Effector memory CD4-positive, alpha-beta T cell (primary cell): Measurements from ENCODE around the gene MALRD1.

Source experiments
- DNase-seq, 3 donors: peaks; one replicate each; pipeline ENCODE4 v3.0.0-alpha.2; 2020
- H3K27ac ChIP-seq: 2 replicates; pipeline ENCODE4 v1.7.0; 2013; ENCODE audit warnings: mild to moderate bottlenecking, low read length, moderate library complexity; ENCODE audit not compliant: insufficient read depth, poor library complexity, severe bottlenecking
- H3K27me3 ChIP-seq: replicated peaks from 2 replicates; pipeline ENCODE4 v1.7.0; 2013; ENCODE audit warnings: mild to moderate bottlenecking, low read length; ENCODE audit not compliant: insufficient read depth, control insufficient read depth, poor library complexity, severe bottlenecking
- H3K36me3 ChIP-seq: 2 replicates; pipeline ENCODE4 v1.7.0; 2013; ENCODE audit warnings: mild to moderate bottlenecking, low read length, moderate library complexity; ENCODE audit not compliant: control insufficient read depth, insufficient read depth
- H3K4me1 ChIP-seq: 2 replicates; pipeline ENCODE4 v1.7.0; 2013; ENCODE audit warnings: low read length, mild to moderate bottlenecking; ENCODE audit not compliant: control insufficient read depth, insufficient read depth, poor library complexity, severe bottlenecking
- H3K4me3 ChIP-seq: 2 replicates; pipeline ENCODE4 v1.7.0; 2013; ENCODE audit warnings: low read length, low read depth, mild to moderate bottlenecking; ENCODE audit not compliant: insufficient read depth, poor library complexity, severe bottlenecking
- H3K9me3 ChIP-seq: 2 replicates; pipeline ENCODE4 v1.7.0; 2013; ENCODE audit warnings: mild to moderate bottlenecking, low read length, moderate library complexity; ENCODE audit not compliant: control insufficient read depth

MALRD1 gene

GRCh38 chr10:19777806-19778205, 729.2 kb downstream of the MALRD1 start:
- Histone ChIP-seq H3K9me3 (no peaks in the 10 kb centered on the region), H3K36me3 (no peaks in the 10 kb centered on the region), H3K27ac (no peak overlapping the region), H3K4me3 (no peak overlapping the region), H3K4me1 (no peaks in the 10 kb centered on the region), H3K27me3 (no peaks in the 10 kb centered on the region)
- DNase-seq: no peak

GRCh38 chr10:19778996-19779395, 730.4 kb downstream of the MALRD1 start:
- Histone ChIP-seq H3K4me1 (no peaks in the 10 kb centered on the region), H3K27ac (no peak overlapping the region), H3K4me3 (no peak overlapping the region), H3K27me3 (no peaks in the 10 kb centered on the region), H3K9me3 (no peaks in the 10 kb centered on the region), H3K36me3 (no peaks in the 10 kb centered on the region)
- no peak for DNase-seq

GRCh38 chr10:19782430-19783089, 734.0 kb downstream of the MALRD1 start:
- H3K27me3 ChIP-seq: no peaks in the 10 kb centered on the region
- H3K9me3 ChIP-seq: no peaks in the 10 kb centered on the region
- no peak for DNase-seq
- no peak overlapping the region for H3K4me3 ChIP-seq
- no peaks in the 10 kb centered on the region for H3K36me3 ChIP-seq
- no peaks in the 10 kb centered on the region for H3K4me1 ChIP-seq
- H3K27ac ChIP-seq: no peak overlapping the region

- Histone ChIP-seq H3K9me3 (no peaks in the 10 kb centered on the region), H3K4me1 (no peaks in the 10 kb centered on the region), H3K27ac (no peak overlapping the region), H3K4me3 (no peak overlapping the region), H3K36me3 (no peaks in the 10 kb centered on the region), H3K27me3 (no peaks in the 10 kb centered on the region)
- no peak for DNase-seq
These were observed 735.1 kb downstream of the MALRD1 start for GRCh38 chr10:19783721-19784120.
